Measurements from ENCODE around the gene FAM209A.

The FAM209A gene

GRCh38 chr20:56506103-56506502, 18.4 kb upstream of the FAM209A start:
- no peak for TF ChIP-seq CTCF (IDR thresholded peaks at IDR 0.05; ENCODE audit: low read length, missing control alignments)
- H3K4me3 ChIP-seq (replicated peaks; ENCODE audit: low read depth, low read length) = no peak overlapping the region
- peak; percentile 64 for DNase-seq (ENCODE audit: low read depth)

GRCh38 chr20:56511926-56512325, 12.6 kb upstream of the FAM209A start:
- no peak overlapping the region for H3K4me3 ChIP-seq (replicated peaks; ENCODE audit: low read depth, low read length)
- no peak for DNase-seq (ENCODE audit: low read depth)
- TF ChIP-seq CTCF (IDR thresholded peaks at IDR 0.05; ENCODE audit: low read length, missing control alignments) = no peak

GRCh38 chr20:56513161-56514150, 11.1 kb upstream of the FAM209A start:
- no peak for DNase-seq (ENCODE audit: low read depth)
- no peak for TF ChIP-seq CTCF (IDR thresholded peaks at IDR 0.05; ENCODE audit: low read length, missing control alignments)
- no peak overlapping the region for H3K4me3 ChIP-seq (replicated peaks; ENCODE audit: low read depth, low read length)

- TF ChIP-seq CTCF (IDR thresholded peaks at IDR 0.05; ENCODE audit: low read length, missing control alignments) = no peak
- DNase-seq (ENCODE audit: low read depth) = no peak
- no peak overlapping the region for H3K4me3 ChIP-seq (replicated peaks; ENCODE audit: low read depth, low read length)
Observed at GRCh38 chr20:56516631-56517030, 7.9 kb upstream of the FAM209A start.

- no peak overlapping the region for H3K4me3 ChIP-seq (replicated peaks; ENCODE audit: low read depth, low read length)
- no peak for TF ChIP-seq CTCF (IDR thresholded peaks at IDR 0.05; ENCODE audit: low read length, missing control alignments)
- no peak for DNase-seq (ENCODE audit: low read depth)
Observed at GRCh38 chr20:56517211-56517610, 7.3 kb upstream of the FAM209A start.

GRCh38 chr20:56517641-56518040, 6.9 kb upstream of the FAM209A start:
- no peak overlapping the region for H3K4me3 ChIP-seq (replicated peaks; ENCODE audit: low read depth, low read length)

More at GRCh38 chr20:56517641-56518040, 6.9 kb upstream of the FAM209A start:
- TF ChIP-seq CTCF (IDR thresholded peaks at IDR 0.05; ENCODE audit: low read length, missing control alignments) = no peak
- DNase-seq (ENCODE audit: low read depth) = no peak
